ENCODE measurements around the gene GRAP. TPM values are rescaled to one million over a fixed set of nuclear protein-coding genes. Genes with fewer than 3 reads are reported as not detected.

The GRAP gene
- 0.20 to 0.50 TPM (median 0.29 TPM) in 5 replicates for total RNA-seq (2022; extraction: Qiagen RNA extraction)

GRCh38 chr17:19046782-19047375 lies at the start of gene GRAP:
TSS of gene GRAP (minus strand) at chr17:19046957. CDS start at chr17:19046926, 31 bp downstream.

DNA sequence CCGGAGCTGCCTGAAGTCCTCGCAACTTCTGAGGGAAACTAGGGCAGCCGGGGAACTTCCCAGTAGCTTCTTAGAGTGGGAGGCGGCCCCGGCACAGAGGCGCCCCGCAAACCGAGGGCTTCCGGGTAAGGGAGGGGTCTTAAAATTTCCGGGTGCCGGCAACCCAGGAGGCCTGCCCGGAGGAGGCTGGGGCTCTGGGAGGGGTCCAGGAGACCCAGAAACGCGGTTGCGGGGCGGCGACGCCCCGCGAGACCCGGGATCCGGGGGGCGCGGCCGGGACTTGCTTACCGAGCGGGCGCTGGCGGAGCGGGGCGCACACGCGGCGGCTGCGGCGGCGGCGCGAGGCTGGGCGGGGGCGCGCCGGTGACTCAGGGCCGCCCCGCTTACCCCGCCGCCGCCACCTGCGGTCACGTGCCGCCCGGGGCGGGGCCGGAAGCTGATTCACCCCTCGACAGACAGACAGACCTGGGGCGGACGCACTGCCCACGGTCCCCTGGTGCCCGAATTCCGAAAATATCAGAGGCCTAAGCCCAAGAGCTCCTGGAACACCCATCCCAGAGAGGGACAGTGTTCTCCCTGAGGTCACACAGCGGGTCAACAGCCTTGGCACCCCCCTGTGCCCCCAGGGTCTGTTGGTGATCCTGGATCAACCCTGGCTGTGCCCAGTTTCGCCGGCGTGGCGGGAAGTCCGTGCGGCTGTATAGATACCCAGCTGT lies 42.2 kb downstream of the GRAP start, which contains the start of gene FAM83G:
Gene FAM83G, minus strand, starts transcription at position 344 of the 716 bp plus-strand sequence. CDS start 723 bp downstream, outside the sequence.

Other genes starting within 250 kb of the GRAP start
- 40.2 to 43.6 TPM (median 42.3 TPM) in 5 replicates for gene PRPSAP2, start 188.8 kb downstream of the GRAP start, total RNA-seq (2022; extraction: Qiagen RNA extraction)
- 0.12 to 0.26 TPM (median 0.21 TPM) in 5 replicates for gene SLC5A10, start 94.8 kb downstream of the GRAP start, total RNA-seq (2022; extraction: Qiagen RNA extraction)
- 26.2 to 39.4 TPM (median 35.6 TPM) in 5 replicates for gene FAM83G, start 42.2 kb downstream of the GRAP start, total RNA-seq (2022; extraction: Qiagen RNA extraction)
- 0.22 TPM in 1 of 5 replicates, not detected in the others for gene GRAPL, start 80.6 kb upstream of the GRAP start, total RNA-seq (2022; extraction: Qiagen RNA extraction)
- gene EPN2, start 190.4 kb upstream of the GRAP start, total RNA-seq (2022; extraction: Qiagen RNA extraction) = 43.8 to 59.4 TPM (median 54.5 TPM) in 5 replicates

Data from A549 treated with Mapracorat at 1 μM for 4 hours (cell line).